Measurements from ENCODE around the gene MEDAG.
"Not testable (repeated sequence)": the region's sequence is repeated elsewhere in the genome, so short reads cannot be mapped to it uniquely, and the experiment has no call there.

The MEDAG gene

DNA sequence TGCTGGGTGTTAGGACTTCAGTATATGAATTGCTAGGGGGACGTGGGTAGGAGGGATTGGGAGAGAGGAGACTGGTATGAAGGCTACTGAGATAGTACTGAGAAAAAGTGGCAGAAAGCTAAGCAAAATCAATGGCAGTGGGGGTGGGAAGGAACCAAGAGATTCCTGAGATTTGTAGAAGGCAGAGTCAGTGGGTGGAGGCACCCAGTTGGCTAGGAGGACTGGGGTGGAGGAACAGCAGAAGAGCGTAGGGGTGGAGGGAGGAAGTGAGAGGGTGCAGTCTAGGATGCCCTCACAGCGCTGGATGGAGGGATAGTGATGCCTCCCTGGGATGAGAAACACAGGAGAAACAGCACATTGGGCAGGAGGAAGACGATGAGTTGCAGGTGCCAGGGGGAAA lies 5.6 kb upstream of the MEDAG start:
- DNase-seq: no peak
- in situ Hi-C loops (cut with HindIII; ENCODE audit: low pct_ligation_motif_present, low pct_unique_long_range_greater_than_20kb, low sequenced_read_pairs): no loop called here

DNA sequence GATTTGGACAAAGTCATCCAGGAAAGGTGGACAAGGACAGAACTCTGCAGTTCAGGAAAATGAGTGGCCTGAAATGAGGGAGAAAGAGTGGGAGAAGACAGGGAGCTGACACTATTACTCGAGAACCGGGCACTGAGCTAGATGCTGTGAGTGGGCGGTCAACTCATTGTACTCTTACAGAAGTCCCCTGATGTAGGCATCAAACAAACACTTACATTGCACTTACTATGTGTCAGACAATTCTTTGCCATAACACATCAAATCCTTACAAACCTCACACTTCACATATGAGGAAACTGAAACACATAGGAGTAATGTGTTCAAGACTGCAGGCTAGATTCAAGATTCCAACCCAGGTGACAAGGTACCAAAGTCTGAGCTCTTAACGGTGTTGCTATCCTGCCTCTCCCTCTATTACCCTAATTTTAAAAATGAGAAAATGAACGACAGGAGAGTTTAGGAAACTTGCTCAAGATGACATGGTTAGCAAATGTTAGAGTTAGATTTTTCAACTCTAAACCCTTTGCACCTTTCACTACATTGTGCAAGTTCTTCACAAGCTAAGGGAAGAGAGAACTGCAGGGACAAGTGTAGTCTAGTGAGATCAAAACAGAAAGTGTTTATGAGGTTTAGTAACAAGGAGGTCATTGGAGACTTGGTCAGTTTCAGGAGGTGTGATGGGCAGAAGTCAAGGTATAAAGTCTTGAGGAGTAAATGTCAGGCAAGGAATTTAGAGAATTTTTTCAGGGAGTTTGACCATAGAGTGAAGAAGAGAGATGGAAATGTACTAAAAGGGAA lies 4.9 kb upstream of the MEDAG start:
- in situ Hi-C loops (cut with HindIII; ENCODE audit: low pct_ligation_motif_present, low pct_unique_long_range_greater_than_20kb, low sequenced_read_pairs): no loop called here
- no peak for DNase-seq

DNA sequence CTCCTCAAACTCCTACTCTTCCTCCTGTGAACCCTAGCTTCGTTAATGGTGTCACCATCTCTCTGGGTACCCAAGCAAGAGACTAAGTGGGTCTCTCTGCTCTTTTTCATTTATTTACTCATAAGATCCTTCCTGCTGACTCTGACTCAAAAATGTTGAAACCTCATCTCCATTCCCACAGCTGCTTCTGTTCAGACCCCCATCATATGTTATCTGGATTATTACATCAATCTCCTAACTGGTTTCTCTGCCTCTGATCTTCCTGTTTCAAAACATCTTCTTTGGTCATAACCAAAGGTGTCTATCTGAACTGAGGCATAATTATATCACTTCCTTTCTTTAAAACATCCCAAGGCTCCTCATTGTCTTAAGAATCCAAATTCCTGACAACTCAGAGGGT lies 2.0 kb upstream of the MEDAG start:
- in situ Hi-C loops (cut with HindIII; ENCODE audit: low pct_ligation_motif_present, low pct_unique_long_range_greater_than_20kb, low sequenced_read_pairs): no loop called here
- no peak for DNase-seq

DNA sequence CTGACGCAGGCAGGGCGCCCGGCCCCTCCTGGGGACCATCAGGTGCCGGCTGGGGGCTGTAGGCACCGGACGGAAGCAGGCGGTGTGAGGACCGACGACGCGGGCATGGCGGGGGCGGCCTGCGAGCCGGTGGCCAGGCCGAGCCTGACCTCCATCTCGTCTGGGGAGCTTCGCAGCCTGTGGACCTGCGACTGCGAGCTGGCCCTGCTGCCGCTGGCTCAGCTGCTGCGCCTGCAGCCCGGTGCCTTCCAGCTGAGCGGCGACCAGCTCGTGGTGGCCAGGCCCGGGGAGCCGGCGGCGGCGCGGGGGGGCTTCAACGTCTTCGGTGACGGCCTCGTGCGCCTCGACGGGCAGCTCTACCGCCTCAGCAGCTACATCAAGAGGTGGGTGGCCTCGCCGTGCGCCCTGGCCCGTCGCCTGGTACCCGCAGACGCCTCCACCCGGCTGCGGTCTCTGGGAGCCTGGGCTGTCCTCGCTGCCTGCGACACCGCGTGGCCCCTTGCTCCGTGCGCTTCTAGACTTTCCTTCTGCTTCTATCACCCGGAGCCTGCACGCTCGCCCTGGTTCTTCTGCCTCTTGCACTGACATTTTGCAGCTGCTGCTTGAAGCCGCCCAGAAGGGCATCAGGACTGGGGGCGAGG lies 460 bp downstream of the MEDAG start:
- in situ Hi-C loops (cut with HindIII; ENCODE audit: low pct_ligation_motif_present, low pct_unique_long_range_greater_than_20kb, low sequenced_read_pairs): no loop called here
- no peak for DNase-seq

DNA sequence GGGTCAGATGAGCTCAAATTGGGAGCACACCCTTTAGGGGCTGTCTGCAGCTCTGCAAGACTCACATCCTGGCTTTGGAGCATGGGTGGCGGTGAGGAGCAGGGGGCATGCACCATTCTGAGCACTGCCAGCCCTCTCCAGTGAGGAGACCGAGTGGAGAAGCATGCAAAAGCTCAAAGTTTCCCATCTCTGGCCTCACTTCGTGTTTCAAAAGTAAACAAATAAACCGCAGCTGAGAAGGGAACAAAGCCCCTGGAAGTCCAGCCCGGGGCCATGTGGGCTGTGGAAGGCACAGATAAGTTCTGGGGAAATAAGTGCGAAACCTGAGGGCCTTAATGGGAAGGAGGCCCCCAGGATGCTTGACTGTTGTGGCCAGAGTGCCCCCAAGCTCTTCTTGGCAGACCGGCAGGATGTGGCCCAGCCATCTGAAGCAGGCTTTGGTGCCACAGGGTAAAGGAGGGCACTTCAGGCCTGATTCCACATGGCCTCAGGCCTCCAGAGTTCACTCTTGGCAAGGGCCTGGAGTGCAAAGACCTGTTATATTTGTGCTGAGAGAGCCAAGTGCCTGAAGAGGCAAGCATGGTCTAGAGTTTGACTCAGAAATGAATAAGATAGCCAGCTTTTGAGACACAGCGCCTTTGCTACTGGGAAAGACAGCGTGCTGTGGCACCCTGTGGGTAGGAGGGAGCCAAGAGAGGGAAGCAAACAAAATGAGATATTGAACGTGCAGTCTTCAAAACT lies 1.2 kb downstream of the MEDAG start:
- in situ Hi-C loops (cut with HindIII; ENCODE audit: low pct_ligation_motif_present, low pct_unique_long_range_greater_than_20kb, low sequenced_read_pairs): no loop called here
- no peak for DNase-seq

DNA sequence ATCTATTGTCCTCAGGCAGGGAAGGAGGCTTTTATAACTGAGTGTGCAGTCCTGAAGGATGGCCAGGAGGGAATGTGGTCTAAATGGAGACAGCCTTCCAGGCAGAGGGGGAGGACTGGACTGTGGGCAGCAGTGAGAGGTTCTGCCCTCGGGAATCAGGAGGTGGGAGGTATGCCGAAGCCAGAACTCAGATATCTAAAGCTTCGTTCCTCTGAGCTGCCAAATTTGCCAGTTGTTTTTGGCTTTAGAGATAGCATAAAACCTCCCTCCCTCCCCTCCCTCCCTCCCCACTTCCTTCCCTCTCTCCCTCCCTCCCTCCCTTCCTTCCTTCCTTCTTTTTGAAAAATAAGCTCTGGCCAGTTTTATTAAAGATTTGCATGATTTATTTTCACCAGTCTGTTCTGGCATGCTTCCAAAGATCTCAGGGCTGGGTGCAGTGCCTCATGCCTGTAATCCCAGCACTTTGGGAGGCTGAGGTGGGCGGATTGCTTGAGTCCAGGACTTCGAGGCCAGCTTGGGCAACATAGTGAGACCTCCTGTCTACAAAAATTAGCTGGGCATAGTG lies 2.4 kb downstream of the MEDAG start:
- DNase-seq: no peak
- in situ Hi-C loops (cut with HindIII; ENCODE audit: low pct_ligation_motif_present, low pct_unique_long_range_greater_than_20kb, low sequenced_read_pairs): no loop called here

DNA sequence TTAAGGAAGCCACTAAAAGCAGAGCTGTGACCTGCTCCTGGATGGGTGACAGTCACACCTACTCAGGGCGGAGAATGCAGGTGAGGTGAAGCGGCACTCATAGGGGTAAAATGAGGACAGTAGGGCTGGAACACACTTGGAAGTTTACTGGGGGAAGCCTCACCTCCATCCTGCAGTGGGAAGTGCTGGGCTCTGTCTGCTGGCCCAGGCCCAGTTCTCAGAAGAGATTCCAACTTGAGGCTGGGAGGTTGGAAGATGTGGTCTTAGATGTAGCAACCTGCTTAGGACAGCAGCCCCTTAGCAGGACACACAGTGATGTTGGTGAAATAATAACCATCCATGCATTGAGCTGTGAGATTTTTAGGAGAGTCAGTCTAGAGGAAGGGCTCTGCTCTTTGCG lies 4.6 kb downstream of the MEDAG start:
- in situ Hi-C loops (cut with HindIII; ENCODE audit: low pct_ligation_motif_present, low pct_unique_long_range_greater_than_20kb, low sequenced_read_pairs): no loop called here
- no peak for DNase-seq

DNA sequence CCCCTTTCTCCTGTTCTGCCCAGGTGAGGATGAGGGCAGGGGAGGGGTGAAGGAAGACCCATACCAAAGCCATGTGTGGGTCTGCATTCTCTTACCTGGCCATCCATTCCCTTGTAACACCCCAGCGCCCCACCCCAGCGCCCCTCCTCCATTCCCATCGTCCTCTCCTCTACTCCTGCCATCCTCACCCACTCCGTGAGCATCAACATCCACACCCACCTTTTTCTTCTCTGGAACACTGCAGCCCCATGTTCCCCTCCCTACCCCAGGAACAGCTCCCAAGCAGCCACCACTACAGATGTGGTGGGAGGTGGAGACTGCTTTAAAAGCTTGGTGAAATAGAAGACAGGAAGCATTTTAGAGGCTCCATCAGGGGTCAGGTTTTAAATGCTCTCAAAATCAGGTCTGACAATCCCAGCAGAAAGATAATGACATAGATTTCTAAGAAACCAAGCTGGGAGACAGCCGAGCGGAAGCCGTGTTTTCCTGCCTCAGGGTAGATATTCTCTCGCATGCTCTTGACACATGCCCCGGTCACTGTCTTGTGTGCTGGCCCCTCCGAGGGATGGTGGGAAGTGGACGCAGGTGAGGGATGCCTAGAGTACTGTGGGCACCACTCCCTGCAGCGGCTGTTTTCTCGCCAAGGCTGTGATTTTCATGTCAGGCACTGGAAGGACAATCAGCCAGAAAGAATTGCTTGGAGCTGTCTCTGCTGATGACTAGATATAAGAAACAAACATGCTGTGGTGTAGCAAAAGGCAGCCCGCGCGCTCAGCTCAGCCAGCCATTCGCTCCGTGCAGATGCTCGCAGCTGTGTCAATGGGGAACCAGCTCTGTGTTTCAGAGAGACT lies 9.8 kb downstream of the MEDAG start:
- no peak for DNase-seq
- in situ Hi-C loops (cut with HindIII; ENCODE audit: low pct_ligation_motif_present, low pct_unique_long_range_greater_than_20kb, low sequenced_read_pairs): no loop called here

DNA sequence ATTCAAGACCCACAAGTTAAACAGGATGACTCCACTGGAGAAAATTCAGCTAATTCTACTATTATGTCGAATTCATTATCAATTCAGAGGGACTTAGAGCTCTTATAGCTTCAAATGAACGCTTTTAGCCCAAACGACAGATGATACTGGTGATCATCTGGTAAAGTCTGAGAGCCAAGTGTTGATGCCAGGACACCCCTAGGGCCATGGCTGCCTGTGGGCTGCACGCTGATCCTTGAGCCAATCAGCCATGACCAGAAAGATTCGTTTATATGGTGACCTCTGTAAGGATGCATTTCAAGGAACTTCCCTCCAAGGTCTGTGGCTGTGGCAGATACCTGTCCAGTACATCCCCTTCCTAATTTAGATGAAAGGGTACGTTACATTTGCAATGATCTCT lies 10.9 kb downstream of the MEDAG start:
- in situ Hi-C loops (cut with HindIII; ENCODE audit: low pct_ligation_motif_present, low pct_unique_long_range_greater_than_20kb, low sequenced_read_pairs): no loop called here
- DNase-seq: no peak

DNA sequence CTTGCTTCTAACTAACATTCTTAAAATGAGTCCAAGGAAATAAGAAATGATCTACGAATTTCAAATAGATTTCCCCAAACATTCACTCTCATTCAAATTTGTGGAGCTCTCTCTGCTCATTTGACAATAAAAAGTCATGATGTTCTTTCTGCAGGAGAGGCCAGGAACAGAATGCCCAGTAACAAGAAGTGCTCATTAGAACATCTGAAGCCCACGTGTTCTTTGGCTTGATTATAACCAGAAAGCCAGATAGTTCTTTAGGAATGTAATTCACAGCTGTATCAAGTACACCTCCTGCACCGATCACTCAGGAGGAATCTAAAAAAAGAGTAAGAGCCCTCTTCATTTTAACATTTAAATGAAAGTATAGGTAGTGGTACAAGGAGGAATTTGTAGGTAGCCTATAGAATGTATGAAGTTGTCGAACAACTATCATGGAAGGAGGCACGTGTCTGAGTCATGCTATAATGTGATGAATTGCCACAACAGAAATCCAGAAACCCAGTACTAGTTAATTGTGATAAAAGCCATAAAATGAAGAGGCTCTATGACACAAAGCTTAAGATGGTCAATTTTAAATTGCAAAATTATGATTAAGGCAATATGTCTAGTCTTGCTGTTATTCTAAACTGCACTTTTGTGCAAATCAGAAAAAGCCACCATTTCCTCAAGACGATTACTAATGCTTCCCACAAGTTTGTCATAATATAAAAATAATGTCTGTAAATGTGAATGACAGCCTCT lies 12.8 kb downstream of the MEDAG start:
- in situ Hi-C loops (cut with HindIII; ENCODE audit: low pct_ligation_motif_present, low pct_unique_long_range_greater_than_20kb, low sequenced_read_pairs): no loop called here
- no peak for DNase-seq

DNA sequence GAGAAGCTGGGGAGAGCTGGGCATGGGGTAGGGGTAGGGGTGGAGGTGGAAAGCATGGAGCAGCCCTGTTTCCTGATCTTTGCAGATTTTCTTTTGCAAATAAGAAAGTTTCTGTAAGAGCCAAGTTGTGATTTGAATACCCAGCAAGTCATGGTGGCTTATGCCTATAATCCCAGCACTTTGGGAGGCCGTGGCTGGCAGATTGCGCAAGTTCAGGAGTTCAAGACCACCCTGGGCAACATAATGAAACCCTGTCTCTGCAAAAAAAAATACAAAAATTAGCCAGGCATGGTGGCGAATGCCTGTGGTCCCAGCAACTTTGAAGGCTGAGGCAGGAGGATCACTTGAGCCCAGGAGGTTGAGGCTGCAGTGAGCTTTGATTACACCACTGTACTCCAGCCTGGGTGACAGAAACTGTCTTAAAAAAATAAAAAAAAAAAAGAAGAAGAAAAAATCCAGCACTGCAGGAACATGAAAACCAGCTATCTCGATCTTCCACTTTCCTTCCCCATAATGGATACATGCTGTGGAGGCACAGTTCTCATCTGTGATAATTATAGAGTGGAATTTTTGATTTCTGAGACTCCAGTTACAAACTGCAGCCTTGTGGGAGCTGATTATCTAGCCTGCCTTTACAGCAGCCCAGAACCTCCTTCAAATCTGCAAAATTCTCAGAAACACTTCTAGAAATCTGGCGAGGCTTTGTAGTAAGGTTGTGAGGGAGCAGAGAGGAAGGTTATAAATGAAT lies 14.3 kb downstream of the MEDAG start:
- in situ Hi-C loops (cut with HindIII; ENCODE audit: low pct_ligation_motif_present, low pct_unique_long_range_greater_than_20kb, low sequenced_read_pairs): no loop called here
- no peak for DNase-seq

DNA sequence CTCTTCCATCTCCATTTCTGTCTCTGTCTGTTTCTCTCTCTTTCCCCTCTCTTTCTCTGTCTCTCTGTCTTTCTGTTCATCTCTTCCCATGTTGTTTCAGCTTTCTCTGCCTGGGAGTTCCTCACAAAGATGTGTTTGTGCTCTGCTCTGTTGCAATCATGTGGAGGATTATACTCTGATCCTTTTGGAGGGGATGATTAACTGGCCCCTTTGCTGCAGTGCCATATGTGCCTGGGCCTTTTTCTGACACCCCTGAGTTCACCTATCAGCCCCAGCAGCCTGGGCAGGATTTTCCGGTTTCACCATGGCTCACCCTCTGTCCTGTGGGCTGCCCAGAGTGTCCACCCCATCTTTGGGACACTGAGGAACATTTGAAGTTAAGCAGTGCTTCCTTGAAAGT lies 17.3 kb downstream of the MEDAG start:
- no peak for DNase-seq
- in situ Hi-C loops (cut with HindIII; ENCODE audit: low pct_ligation_motif_present, low pct_unique_long_range_greater_than_20kb, low sequenced_read_pairs): no loop called here

DNA sequence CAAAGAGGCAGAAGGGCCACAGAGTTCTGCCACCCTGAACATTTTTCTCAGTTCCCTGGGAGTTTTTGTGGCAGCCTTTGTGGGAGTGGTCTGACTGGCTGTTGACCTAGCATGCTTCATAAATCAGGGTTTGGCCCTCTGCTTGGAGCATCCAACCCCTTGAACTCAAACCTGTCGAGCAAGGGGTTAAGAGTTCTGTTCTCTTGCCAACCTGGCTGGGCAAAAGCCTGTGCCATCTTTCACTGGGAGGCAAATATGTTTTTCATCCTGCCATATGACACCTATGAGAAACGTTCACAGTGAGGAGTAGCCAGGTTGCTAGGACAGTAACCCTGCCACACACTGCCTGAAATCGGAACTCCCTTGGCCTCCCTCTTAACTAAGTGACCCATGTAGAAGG lies 18.6 kb downstream of the MEDAG start:
- no peak for DNase-seq
- in situ Hi-C loops (cut with HindIII; ENCODE audit: low pct_ligation_motif_present, low pct_unique_long_range_greater_than_20kb, low sequenced_read_pairs): no loop called here

DNA sequence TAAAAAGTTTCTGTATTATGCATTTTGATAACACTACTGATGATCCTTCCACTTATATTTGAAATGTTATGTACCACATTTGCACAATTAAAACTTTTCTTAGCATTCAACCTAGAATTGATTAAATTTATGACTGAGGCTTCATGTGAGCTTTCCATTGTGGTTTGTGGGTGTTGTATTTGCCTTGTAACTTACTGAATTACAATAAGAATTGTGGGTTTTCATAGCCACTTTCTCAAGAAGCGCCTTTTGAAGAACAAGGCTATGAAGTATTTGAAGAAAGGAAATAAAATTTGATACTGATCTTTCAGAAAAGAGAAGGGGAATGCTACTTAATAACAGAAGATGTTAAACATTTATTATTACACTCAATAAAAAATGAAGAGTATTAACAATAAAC lies 19.4 kb downstream of the MEDAG start:
- no peak for DNase-seq
- in situ Hi-C loops (cut with HindIII; ENCODE audit: low pct_ligation_motif_present, low pct_unique_long_range_greater_than_20kb, low sequenced_read_pairs): no loop called here

DNA sequence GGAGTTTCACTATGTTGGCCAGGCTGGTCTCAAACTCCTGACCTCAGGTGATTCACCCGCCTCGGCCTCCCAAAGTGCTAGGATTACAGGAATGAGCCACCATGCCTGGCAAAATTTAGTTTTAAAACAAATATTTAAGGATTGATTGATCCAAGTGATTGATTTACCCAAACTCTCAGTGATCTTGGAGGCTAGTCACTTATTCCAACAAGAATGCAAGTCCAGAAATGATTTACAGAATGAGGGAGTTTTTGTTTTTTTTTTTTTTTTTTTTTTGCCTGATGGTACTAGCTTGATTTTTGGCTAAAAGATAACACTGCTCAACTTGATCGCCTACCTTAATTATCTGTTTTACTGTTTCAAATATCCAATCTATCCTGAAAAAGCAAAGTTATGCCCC lies 20.7 kb downstream of the MEDAG start:
- DNase-seq: peak; percentile 40
- in situ Hi-C loops (cut with HindIII; ENCODE audit: low pct_ligation_motif_present, low pct_unique_long_range_greater_than_20kb, low sequenced_read_pairs): no loop called here

DNA sequence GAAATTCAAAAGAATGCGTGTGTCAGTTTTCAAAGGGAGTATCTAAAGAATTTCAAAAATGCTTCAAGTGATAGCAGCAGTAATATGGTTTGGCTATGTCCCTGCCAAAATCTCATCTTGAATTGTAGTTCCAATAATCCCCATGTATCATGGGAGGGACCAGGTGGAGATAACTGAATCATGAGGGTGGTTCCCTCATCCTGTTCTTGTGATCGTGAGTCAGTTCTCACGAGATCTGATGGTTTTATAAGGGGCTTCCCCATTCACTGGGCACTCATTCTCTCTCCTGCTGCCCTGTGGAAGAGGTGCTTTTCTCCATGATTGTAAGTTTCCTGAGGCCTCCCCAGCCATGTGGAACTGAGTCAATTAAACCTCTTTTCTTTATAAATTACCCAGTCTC lies 21.1 kb downstream of the MEDAG start:
- peak; percentile 66 for DNase-seq
- in situ Hi-C loops (cut with HindIII; ENCODE audit: low pct_ligation_motif_present, low pct_unique_long_range_greater_than_20kb, low sequenced_read_pairs): not testable (repeated sequence)

DNA sequence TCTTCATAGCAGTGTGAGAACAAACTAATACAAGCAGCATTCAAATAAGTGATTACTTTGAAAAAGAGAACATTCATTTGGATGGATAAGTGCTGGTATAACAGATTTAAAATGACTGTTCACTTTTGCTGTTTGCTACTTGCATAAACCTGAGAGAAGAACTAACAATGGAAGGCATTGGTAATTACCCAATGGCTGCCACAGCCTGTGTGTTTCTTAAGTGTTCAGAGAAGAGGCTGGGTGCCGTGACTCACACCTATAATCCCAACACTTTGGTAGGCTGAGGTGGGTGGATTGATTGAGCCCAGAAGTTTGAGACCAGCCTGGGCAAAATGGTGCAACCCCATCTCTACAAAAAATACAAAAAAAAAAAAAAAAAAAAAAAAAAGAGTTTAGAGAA lies 21.5 kb downstream of the MEDAG start:
- in situ Hi-C loops (cut with HindIII; ENCODE audit: low pct_ligation_motif_present, low pct_unique_long_range_greater_than_20kb, low sequenced_read_pairs): no loop called here
- no peak for DNase-seq

Measured in ACHN (cell line).